CD4-positive, alpha-beta T cell treated with Interleukin-15 for 4 hours (primary cell): ENCODE results near the gene PLA2G1B.

ENCODE experiments used
- DNase-seq: peaks from one replicate; pipeline ENCODE4 v3.0.0-alpha.2; 2020; ENCODE audit warnings: low spot score

PLA2G1B gene

DNA sequence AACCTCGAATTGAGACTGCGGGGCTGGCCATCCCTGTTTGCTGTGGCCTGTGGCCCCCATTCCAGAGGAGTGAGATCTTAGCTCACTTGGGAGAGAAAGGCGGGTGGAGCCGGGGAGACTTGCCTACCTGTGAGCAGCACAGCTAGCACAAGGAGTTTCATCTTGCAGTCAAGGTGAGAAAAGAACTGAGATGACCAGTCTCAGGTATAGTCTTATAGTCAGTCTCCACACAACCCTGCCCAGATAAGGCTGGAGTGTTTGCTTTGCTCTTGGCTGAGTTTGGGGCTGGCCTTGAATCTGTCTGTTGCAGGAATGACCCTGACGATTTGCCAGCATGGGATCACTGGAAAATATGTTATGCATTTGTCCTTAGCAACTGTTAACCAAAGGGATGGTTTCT is at the start of gene PLA2G1B:
PLA2G1B (minus strand) TSS at position 187 of the 400 bp plus-strand sequence; CDS start at position 161, 26 bp downstream.
- no peak for DNase-seq

DNA sequence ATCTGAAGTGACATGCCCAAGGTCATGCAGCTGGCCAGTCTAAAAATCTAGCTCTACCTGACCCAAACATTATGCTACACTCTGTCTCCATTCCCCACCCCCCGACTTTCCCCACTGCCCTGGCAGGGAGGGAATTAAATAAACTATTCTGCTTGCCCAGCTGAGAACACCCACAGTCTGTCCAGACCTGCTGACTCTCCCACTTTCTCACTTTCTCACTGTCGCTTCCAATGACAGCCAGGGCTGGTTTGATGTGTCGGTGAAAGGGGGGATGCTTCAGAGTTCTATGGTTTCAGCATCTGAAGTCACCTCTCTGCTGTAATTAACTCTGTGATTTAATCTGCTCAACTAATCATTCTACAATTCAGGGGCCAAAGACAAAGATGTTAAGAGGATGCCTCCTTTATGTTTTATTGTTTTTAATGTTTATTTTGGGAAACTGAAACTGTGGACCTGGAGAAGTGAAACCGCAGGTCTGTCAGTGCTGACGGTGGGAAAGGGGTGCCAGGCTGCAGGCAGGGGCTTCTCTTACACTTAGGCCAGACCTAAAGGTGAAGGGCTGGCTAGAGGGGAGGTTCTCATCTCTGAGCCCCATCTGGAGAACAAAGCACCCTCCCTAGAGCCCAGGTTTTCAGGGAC is 49.5 kb upstream of the PLA2G1B start:
- no peak for DNase-seq

DNA sequence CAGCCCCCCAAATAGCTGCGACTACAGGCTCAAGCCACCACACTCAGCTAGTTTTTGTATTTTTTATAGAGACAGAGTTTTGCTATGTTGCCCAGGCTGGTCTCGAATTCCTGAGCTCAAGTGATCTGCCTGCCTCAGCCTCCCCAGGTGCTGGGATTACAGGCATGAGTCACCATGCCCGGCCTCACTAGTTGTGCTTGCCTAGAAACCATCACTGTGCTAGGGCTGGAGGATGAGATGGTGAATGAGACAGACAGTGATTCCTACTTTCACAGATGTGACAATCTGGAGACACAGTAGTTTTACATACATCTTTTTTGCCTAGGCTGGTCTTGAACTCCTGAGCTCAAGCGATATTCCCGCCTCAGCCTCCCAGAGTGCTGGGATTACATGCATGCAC is 48.8 kb upstream of the PLA2G1B start:
- no peak for DNase-seq

DNA sequence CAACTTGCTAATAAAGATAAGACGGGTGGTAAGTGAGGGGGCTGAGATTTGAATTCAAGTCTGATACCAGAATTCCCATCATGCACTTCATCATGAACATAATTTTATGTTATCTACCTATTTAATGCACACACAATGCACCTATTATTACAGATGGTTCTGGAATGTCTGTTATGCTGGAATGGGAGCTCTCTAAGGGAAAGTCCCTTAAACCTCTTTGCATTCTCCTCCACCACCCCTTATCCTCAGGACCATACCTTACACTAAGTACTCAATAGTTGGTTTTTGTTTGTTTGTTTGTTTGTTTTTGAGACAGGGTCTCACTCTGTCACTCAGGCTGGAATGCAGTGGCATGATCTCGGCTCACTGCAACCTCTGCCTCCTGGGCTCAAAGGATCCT is 48.4 kb upstream of the PLA2G1B start:
- DNase-seq, result no peak

DNA sequence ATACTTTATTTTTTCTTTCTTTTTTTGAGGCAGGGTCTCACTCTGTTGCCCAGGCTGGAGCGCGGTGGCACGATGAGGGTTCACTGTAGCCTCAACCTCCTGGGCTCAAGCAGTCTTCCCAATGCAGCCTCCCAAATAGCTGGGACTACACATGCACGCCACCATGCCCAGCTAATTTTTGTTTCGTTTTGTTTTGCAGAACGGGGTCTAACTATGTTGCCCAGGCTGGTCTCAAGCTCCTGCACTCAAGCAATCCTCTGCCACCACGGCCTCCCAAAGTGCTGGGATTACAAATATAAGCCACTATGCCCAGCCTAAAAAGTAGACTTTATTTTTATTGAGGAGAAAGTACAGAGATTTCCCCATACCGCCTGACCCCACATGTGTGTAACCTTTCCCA is 46.1 kb upstream of the PLA2G1B start:
- no peak for DNase-seq

DNA sequence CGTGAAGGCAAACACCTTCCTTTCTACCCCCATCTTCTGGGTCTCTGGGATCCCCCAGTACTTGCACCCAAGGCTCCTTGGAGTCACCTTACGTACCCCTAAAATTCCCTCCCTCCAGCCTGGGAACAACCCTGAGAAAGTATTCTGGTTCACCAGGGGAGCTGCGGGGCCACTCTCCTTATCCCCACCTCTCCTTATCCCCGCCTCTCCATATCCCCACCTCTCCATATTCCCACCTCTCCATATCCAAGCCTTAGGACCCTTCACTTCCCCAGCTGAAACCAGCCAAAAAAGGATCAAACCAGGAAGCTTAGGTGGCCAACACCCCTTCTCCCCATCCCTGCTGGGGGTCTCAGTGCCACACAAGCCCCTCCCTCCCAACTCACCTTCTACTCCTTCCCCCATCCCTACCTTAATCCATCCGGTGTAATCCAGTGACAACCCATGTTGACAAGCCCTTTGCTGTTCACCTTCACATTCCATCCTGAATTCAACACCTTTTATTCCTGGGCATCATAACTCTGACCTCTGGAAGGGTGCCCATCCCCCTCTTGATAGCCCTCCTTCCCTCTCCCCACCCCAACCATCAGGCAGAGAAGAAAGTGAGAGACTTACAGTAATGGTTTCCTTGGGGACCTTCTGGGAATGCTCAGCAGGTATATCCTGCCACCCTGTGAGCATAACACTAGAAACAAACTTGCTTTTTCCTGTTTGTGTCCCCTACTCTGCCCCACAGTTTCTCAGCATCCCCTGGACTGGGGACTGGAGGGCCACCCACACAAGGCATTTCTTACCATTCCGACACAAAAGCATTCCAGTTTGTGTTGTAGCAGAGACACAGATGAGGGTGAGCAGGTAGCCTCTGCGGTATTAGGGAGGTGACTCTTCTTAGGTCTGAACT is 43.0 kb upstream of the PLA2G1B start:
- no peak for DNase-seq

DNA sequence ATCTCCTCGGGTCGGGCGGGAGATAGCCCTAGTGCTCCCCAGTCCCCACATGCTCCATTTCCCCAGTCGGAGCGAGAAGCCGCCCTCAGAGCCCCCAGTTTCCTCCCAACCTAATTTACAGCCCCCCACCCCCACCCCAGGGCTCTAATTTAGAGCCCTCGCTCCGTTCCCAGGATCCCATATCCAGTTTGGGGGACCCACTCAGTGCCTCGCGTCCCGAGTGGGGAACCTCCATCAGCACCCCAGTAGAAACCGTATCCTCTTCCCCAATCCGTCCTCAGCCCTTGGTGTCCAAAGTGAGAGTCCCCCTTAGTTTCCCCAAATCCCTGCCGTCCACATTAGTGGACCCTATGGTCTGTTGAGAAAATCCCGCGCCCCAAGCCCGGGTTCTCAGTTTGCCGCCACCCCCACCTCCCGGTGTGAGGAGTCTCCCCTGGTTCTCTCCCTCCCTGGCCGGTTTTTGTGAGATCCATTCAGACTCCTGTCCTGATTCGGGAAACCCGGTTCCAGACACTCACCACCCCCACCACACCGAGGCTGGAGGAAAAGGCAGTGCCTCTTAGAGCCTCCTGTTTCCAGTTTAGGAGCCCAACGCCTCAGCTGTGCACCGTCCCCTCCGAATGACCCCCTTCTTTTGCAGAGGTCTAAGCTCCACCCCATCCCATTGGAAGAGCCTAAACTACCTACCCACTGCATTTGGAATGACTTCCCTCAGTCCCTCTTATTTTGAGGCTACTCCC is 42.2 kb upstream of the PLA2G1B start:
- DNase-seq, result no peak

DNA sequence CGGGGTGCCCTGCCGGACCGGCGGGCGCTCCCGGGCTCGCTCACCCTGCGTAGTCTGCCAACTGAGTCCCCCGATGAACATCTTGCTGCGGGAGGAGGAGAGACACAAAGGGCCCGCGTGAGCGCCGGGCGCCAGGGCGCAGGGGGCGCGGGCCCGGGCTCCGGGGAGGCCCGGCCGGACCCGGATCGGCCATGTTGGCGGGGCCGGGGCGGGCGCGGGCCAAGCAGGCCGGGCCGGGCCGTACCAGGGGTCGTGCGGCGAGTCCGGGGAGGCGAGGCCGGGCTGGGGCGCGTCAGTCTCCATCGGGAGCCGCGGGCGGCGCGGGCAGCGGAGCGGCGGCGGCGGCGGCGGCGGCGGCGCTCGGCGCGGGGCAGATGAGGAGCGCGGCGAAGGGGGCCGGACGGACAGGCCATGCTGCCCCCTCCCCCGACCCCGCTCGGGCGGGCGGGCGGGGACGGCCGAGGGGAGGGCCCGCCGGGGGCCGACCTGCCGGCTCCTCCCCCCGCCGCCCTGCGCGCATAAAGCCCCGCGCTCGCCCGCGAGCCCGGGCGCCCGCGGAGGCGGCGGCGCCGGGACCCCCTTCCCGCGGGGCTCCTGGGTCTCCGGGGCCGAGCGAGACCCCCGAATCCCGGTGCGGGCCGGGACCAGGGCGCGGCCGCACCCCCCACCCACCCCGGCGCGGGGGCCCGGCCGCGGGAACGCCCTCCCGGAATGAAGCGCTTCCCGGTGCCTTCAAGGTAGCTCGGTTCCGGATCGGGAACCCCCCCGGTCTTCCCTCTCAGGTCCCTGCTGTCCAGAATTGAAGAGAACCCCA is 41.4 kb upstream of the PLA2G1B start, which contains the start of gene MSI1:
MSI1 (minus strand) TSS at position 376 of the 814 bp plus-strand sequence; CDS start at position 303, 73 bp downstream.
- DNase-seq, result no peak

DNA sequence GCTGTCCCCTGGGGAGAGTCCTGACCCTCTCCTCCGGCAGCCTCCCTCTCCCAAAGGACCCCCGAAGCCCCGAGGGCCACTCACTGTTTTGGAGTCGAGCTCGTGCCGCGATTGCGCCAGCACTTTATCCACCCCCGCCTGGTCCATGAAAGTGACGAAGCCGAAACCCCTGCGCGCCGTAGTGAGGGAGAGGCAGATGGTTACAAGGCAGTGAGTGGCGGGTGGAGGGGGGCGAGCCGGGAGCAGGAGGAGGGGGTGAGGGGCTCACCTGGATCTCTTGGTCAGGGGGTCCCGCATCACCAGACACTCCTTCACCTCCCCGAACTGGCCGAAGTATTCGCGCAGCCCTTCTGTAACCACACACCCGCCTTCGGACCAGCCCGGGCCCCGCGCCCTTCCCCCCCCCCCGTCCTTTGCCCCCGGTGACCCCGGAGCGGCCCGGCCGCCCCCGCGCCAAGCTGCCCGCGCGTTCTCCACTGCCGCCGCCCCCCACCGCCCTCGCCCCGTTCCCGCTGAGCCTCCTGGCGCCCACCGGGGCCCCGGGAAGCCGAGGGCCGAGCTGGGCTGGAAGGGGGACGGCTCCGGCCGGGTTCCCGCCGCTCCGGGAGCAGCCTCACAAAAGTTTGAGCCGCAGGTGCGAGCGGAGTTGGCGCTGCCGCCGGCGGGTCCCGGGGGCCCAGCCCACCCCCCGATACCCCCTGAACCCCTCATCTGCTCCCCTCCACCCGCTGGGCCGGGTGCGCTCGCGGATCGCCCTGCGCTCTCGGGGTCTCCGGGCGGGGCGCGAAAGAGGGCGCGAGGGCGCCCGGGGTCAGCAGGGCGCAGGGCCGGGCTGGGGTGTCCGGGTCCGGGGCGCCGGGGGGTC is 40.6 kb upstream of the PLA2G1B start:
- no peak for DNase-seq

DNA sequence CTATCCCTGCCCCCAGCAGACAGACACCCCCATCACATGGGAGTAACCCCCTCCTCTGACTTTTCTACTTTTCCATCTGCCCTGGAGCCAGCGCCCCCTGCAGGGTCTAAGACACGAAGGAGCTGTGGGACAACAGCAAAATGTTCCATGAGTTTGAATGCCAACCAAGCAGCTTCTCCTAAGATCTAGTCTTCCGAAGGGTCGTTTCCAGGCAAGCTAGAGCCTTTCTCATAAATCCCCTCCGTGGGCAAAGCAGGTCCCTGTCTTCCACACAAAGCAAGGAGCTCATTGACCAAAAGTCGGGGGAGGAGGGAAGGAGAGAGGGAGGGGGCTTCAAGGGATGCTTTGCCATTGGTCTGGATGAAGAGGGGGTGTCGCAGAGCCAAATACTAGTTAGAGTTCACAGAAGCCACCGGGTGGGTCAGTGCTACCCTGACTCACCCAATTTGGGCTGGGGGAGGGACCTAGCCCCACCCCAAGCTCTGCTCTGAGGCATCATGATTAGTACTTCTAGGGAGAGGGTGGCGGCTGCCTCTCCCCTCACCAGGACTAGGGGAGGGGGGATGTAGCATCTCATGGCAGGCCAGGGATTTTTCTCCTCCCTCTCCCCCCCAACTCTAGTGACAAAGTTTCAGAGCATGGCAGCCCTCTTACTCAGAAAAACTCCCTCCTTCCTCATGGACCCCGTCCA is 39.8 kb upstream of the PLA2G1B start:
- DNase-seq, result no peak

DNA sequence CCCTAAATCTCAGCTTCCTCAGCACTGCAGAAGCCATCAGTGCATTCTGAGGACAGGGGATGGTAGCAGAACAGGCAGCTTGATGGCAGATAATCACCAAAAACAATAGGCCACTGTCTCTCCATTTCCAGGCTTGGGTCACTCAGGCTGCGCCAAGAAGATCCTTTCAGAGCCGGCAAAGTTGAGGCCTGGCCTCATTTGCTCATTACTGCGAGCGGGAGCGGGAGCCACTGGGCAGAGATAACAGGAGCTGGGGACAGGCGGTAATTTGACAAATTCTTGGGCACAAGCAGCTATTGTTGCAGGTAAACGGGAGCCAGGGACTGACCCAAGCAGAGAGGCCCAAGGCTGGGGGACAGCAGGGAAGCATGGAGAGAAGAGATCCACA is 39.3 kb upstream of the PLA2G1B start:
- DNase-seq, result no peak

DNA sequence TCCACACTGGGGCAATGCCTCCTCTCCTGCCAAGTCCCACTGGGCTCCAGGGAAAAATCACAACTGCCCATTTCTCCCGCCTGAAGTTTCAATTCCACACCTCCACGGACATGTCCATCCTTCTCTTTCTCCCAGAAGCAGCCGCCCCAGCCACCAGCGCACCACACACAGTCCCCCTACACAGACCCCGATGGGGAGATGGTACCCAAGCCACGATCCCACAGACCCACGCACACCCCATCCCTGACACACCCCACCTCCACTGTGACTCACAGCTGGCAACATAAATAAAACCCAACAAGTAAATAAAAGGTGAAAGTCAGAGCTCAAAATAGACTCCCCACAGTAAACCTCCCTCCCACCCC is 38.7 kb upstream of the PLA2G1B start:
- no peak for DNase-seq

DNA sequence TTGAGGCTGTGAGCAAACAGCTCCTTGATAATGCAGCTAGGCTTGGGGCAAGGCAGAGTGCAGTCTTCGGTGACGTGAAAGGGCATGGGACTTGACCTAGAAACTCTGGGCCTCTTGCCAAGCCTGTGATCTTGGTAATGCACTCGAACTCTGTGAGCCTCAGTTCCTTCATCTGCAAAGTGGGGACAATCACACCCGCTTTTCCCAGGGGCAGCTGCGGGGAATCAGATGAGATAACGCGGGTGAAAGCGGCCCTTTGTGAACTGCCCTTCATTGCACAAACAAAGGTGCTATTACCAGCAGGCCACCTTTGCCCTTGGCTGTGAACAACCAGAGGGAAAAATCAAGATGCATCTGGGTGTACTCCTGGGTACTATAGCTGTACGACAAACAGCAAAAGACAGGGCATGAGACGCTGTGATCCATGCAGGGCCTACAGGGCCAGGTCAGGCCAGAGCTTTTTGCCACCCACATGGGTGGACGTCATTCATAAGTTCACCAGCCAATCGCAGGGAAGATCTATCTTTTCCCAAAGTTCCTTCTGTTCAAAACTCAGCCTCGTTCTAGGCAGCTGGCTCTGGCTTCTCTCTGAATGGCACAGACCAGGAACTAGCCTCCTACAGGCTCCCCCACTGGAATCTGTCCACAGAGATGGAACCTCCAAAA is 38.2 kb upstream of the PLA2G1B start:
- no peak for DNase-seq

DNA sequence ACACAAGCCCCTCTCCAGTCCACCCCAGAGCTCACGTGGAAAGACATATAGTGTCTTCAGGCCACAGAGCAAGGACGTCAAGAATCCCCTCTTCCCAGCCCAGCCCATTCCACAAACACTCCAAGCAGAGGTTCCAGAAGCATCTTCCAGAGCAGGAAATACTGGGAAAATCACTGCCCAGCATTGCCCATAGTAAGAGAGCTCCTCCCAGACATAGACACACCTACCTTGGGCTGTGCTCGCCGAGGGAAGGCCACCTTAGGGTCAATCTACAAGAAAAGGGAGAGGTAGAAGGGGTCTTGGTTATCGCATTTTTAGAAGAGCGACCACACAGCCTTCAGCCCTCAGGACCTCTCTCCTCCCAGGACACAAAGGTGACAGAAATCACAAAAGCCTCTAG is 36.9 kb upstream of the PLA2G1B start:
- DNase-seq, result no peak

DNA sequence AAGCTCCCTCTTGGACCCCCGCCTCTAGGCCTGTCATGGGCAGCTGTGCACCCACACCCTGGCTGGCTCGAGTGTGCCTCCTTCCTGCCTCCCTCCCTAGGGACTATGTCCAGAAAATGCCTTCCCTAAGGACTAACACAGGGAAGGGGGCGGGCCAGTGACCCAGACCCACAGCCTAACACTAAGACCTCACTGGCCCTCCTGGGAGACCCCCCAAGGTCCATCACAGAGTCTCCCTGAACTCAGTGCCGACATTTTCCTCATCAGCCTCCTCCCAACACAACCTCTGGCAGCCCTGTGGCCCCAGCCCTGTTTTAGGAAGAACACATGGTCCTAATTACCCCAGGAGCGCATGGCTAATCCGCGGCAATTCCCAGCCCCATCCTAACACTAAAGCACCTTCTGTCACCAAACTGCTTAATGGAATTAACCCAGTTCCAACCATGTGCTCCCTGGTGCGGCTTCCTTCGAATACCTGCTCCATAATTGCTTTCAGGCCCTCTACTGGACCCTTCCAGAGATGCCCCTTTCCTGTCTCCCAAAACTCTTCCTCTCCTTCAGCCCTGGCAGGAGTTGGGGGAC is 35.8 kb upstream of the PLA2G1B start:
- no peak for DNase-seq

DNA sequence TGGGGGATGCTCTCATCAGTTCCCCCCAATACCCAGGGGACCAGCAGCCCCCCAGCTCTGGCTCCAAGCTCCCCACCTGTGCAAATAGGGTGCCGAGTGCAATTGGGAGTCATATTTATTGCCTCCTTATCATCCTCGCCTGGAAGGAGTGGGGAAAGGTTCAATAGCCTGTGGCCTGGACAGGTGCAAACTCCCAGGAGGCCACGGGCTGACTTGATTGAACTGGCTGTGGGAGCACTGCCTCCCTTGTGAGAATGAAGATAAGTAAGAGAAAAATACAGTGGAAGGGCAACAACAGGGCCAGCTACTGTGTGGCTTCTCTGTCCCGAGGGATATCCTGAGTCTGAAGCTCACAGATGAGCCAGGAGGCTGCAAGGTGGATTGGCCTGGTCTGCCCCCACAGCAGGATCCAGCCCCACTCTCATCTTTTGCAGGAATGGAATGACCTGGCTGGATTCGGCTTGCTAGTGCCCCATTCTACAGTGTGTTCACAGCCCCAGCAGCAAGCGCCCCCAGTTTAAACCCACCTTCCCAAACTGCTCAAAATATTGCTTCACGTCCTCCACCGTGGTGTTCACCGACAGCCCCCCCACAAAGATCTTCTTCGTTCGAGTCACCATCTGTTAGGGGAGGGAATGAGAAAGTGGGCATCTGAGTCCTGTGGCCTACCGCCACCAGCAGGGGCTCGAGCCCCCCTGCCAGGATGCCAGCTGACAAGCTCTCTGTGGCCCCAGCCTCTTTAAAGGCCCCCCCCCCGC is 35.1 kb upstream of the PLA2G1B start:
- DNase-seq, result no peak

DNA sequence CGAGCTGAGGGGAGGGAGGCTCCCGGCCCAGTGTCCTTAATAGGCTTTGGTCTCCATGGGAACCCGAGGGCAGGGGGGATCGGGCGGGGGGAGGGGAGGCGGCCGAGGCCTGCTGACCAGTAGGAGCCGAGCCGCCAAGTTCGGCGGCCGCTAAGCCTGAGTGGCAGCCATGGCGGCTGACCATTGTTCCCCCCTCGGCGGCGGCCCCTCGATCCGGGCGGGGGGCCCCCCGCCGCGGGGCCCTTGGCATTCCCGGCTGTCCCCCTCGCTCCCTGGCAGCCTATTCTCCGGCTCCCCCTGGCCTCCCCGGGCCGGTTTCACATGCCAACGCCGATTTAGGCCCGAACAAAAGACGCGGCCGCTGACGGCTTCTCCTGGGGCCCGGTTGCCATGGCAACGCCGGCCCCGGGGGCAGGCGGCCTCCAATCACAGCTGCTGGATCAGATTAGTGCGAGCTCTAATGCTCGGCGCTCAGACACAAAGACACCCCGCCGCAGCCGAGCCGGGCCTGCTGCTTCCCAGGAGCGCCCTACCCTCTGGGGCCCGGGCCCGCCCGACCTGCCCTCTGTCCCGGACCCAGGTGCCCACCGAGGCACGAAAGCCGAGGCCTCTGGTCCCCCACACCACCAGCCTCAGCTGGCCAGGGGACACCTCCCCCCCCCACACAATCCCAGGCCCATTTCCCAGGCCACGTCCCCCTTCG is 34.1 kb upstream of the PLA2G1B start:
- no peak for DNase-seq

DNA sequence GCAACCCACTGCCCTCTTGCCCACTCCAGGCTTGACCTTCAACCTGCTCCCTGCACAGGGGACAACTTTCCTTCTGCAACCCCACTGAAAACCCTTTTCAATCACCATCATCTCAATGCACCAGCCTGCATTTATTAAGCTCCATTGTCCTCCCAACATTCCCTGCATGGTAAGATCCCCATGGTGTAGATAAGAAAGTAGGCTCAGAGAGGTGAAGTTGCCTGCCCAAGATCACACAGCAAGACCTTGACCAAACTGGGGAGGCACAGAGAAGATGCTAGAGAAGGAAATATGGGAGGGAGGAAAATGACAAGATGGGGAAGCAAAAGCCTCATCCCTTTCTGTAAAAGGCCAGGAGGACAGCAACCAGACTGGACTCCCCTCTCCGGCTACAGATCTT is 31.5 kb upstream of the PLA2G1B start:
- no peak for DNase-seq
